ENCODE data around the gene MYBBP1A. TPM values are rescaled to one million over a fixed set of nuclear protein-coding genes. Genes with fewer than 3 reads are reported as not detected.

The MYBBP1A gene
- polyA plus RNA-seq, 1 donor, result 36.9 TPM

DNA sequence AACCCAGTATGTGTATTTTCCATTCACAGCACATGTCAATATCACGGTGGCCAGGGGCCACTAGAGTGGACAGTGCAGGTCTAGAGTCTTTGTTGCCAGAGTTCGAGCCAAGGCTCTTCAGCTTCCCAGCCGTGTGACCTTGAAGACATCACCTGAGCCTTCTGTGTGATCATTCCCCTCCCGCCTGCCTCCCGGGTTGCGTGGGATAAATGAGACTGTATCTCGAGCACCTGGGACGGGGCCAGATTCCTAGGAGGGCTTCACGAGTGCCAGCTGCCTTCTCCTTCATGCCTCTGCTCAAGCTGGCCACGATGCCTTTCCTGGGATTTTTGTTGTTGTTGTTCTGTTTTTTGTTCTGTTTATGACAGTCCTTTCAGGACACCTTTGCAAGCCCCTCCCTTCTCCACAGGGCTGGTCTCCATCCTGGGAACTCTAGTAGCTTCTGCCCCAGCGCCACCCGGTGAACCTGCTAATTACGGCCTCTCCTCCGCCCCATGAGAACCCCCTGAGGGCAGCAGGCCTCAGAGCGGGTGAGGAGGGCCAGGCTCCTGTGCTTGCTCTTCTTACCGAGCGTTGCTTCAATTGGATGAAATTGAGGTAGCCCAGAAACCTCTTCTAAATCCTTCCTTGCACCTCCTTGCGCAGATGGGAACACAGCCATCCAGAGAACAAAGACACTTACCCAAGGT is 52.6 kb downstream of the MYBBP1A start:
- no peak for DNase-seq

DNA sequence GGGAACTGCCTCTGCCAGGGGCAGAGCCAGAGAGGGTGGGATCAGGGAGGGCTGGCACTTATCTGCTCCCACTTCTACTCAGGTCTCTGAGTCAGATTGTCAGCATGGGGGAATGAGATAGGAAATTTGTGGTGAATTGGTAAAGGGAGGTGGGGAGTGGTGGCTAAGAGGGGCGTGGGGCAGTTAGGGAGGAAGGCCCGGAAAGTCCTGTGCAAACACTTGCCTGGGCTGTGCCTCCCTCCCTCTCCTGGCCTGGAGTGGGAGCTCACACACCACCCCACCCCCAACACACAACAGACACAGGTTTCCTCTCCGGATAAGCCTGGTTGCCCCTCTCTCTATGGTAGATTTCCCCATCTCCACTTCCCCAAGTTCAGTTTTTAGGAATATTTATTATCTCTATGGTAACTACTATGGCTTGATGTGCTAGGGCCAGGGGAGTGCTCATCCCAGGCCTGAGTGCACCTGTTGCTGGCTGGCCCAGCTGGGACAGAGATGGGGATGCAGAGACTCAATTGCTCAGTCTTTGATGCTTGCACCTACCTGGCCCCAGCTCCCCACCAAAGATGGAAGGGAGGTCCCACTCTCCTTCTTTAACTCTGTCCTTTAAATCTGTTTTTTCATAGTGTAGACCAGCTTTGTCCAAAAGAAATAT is 53.8 kb downstream of the MYBBP1A start:
- DNase-seq, result no peak

DNA sequence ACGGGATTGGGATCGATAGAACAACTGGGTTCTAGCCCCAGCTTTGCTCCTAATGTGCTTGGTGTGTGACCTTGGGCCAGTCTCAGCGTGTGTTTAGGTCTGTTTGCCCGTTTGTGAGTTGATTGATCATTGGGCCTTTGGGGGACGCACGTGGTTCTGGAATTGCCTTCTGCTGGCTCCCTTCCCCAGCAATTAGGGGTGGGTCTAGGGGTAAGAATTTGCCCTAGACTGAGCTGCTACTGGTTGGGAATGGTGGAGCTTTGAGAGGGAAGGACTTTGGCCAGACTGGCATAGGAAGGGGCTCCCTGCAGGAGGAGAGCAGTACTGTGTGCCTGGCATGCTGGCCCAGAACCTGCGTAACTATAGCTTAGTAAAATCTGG is 55.0 kb downstream of the MYBBP1A start:
- no peak for DNase-seq

DNA sequence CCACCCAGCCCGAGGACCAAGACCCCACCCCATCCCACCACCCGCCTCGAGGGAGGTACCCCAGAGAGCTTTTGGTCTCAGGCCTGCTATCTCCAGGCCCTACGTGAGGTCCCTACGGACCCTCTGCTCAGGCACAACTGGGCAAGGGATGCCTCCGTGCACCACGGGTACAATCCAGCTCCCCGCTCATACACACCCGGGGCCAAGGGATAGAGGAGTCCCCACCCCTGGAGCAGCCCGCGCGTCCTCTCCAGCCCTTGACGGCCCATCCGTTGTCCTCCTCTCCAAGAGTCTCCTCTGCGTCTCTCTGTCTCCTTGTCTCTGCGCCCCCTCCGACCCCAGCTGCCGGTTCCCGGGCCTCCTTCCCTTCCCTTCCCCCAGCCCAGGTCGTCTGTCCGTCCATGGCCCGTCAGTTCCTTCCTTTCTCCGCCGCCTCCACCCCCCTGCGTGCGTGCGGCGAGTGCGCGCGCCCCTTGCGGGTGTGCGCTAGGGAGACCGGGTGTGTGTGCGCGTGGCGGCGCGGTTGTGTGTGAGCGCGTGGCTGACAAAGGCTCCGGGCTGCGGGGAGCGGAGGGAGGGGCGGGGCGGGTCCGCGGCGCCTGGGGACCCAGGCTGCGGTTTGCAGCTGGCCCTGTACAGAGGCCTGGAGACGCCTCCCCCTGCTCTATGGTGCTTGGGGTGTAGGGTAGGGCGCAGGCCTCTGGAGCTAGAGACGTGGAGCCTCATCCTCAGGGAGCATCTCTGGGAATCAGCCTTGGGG is 55.6 kb downstream of the MYBBP1A start:
- DNase-seq, result no peak

DNA sequence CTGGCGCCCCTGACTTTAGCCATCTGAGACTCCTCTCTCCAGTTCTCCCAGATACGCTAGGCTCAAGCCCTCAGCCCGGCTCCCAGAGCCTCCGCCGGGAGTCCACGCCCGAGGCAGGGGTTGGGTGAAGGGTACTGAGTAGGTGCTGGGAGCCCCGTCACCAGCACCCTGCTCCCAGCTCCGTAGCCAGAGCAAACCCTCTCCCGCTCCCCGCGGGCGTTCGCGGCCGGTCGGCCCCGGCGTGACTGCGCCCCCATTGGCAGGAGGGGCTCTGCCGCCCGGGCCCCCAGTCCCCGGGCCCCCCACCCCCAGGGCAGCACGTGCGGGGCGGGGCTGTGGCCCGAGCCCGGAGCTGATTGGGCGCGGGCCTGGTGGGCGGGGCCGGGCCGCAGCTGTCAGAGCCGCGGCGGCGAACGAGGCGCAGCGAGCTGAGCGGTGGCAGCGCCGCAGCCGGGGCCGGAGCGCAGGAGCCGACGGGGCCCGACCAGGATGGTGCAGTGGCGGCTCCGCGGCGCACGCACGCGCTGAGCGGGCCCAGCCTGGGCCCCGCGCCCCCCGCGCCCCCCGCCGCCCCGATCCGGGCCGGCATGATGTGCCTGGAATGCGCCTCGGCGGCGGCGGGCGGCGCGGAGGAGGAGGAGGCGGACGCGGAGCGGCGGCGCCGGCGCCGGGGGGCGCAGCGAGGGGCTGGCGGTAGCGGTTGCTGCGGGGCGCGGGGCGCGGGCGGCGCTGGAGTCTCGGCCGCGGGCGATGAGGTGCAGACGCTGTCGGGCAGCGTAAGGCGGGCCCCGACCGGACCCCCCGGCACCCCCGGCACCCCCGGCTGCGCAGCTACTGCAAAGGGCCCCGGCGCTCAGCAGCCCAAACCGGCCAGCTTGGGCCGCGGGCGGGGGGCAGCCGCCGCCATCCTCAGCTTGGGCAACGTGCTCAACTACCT is 56.5 kb downstream of the MYBBP1A start, which contains the start of gene SPNS2:
Gene SPNS2 (plus strand): TSS at position 421 of the 937 bp plus-strand sequence. CDS start 167 bp downstream, at position 588.
- DNase-seq, result peak; percentile 63

DNA sequence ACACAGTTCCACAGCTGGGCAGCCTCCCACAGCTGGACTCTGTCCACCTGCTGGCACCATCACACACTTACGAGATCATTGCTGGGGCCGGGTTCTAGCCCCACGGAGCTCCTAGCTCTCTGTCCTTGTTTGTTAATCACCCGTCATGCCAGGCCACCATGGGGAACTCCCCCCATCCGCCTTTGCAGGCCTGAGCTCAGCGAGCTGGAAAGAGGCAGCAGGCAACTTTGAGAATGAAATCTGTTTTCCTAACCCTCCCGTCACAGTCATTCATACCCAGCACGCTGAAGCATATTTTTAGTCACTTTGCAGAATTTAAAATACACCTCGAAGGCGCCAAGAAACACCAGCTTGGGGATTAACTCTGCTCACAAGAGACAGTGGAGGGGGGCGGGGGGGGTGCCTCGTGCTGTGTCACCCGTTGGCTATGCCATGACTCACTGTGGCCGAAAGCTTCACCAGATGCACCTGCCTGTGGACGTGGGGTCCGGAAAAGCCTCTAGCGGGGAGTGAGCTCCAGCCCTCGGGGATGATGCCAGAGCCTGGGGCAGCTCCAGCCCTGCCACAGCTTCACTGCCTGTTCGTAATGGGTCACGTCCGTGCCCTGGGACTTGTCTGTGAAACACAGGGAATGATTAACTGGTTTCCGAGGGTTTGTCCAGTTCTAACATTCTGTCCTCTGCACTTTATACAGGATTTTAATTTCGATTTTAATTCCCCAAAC is 57.9 kb downstream of the MYBBP1A start:
- no peak for DNase-seq

DNA sequence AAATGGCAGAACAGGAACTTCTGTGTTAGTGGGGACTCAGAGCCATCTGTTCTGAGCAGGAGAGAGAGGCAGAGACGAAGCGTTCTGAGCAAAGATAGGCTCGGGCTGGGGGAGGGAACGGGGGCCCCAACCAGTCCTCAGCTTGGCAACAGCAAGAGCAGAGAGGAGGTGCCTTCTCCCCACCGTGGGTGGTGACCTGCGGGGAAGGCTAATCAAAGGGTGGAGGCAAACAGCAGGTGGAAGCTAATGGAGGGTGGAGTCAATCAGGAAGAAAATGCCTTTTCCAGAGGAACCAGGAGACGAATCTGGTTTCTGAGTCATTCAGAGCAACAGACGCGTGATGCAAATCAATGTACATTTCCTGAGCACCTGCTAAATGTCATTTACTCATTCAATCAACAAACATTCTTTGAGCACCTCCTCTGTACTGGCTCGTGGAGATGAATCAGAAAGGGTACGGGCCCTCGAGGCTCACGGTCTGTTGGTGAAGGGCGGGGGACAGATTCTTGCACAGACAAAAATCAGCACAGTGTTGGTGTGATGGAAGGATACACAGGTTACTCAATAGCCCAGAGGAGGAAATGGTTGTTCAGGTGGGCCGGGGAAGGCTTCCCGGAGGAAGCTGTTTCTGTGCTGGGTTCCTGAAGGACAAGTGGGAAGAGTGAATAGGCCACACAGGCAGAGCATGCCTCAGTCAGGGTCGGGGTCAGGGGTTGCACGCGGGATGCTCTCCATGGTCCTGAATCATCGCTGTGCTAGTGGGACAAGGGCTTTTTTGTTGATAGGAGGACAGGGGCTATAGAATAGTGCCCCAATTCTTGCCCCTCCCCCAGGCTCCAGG is 62.2 kb downstream of the MYBBP1A start:
- no peak for DNase-seq

DNA sequence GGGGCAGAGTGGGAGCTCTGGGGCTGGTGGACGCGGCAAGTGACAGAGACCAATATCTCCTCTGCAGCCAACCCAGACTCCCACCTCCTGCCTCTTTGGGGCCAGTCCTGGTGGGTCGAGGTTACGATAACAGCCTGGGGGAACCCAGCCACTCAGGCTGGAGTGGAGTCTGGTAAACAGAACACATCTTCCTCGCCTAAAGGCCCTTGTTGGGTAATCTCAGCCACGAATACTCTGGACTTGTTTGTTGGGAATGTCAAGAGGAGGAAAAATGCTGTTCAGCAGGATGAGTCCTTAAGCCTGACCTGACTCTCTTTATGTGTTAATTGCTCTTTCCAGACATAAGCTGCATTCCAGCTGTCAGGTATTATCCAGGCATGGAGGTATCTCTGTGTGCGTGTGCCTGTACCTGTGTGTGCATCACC is 64.5 kb downstream of the MYBBP1A start:
- no peak for DNase-seq

DNA sequence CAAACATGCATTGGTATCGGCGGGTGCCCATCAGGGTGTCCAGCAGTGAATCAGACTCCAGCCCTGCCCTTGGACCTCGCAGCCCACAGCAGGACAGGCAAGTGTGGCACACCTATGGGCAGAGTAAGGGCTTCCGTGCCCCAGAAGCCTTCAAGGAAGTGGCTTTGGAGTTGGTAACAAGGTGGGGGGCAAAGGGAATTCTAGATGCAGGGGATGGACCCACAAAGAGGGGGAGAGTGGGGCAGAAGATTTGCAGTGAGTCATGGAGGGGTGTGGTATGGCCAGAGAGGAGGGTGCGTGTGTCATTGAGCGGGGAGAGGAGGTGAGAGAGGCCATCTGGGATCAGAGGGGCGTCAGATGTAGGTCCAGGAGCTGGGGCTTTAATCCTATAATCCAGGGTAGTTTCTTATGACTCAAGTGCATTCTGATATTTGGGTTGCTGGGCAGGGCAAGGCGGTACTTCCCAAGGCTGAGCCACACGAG is 65.0 kb downstream of the MYBBP1A start:
- no peak for DNase-seq

DNA sequence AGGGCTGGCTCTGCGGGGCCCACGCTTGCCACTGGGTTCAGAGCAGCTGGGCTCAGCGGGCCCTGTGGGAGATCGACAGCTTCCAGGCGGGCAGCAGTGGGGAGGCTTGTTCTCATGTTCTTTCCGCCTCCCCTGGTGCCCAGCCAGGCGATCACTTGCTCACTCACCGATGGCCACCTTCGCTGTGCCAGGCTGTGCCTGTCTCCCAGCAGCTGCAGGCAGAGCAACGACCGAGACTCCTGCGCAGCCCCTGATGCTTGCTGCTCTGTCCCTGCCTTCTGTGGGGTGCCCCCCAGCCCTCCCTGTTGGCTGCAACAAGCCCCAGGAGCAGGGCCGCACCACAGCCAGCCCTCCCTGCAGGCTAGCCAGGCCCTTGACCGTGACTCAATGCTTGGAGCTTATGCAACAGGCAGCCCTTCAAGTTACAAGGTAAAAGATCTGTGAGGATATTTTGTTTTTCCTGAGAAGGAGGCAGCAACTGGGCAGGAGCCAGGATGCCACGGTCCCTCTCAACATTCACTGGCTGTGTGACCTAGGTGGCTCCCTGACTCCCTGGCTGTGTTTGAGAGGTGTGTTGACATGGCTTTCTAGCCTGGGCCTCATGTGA is 66.1 kb downstream of the MYBBP1A start:
- no peak for DNase-seq

Other genes starting within 250 kb of the MYBBP1A start
- 75.6 TPM for gene UBE2G1, start 188.7 kb downstream of the MYBBP1A start, polyA plus RNA-seq (ENCODE audit: insufficient read length)
- gene SPNS3, start 121.4 kb downstream of the MYBBP1A start, polyA plus RNA-seq (ENCODE audit: insufficient read length), result 0.86 TPM
- 7.9 TPM for gene SPNS2, start 56.5 kb downstream of the MYBBP1A start, polyA plus RNA-seq (ENCODE audit: insufficient read length)
- 0.15 TPM for gene GGT6, start 5.2 kb upstream of the MYBBP1A start, polyA plus RNA-seq (ENCODE audit: insufficient read length)
- 139 TPM for gene SMTNL2, start 29.1 kb upstream of the MYBBP1A start, polyA plus RNA-seq (ENCODE audit: insufficient read length)
- gene ALOX15, start 86.3 kb upstream of the MYBBP1A start, polyA plus RNA-seq (ENCODE audit: insufficient read length), result 0.14 TPM
- gene PELP1, start 148.8 kb upstream of the MYBBP1A start, polyA plus RNA-seq (ENCODE audit: insufficient read length), result 38.1 TPM
- 29.9 TPM for gene ARRB2, start 155.2 kb upstream of the MYBBP1A start, polyA plus RNA-seq (ENCODE audit: insufficient read length)
- gene MED11, start 176.0 kb upstream of the MYBBP1A start, polyA plus RNA-seq (ENCODE audit: insufficient read length), result 19.5 TPM
- 0.97 TPM for gene ZMYND15, start 184.4 kb upstream of the MYBBP1A start, polyA plus RNA-seq (ENCODE audit: insufficient read length)
- gene CXCL16, start 184.5 kb upstream of the MYBBP1A start, polyA plus RNA-seq (ENCODE audit: insufficient read length), result 7.8 TPM
- not detected for gene TM4SF5, start 216.5 kb upstream of the MYBBP1A start, polyA plus RNA-seq (ENCODE audit: insufficient read length)
- gene VMO1, start 231.0 kb upstream of the MYBBP1A start, polyA plus RNA-seq (ENCODE audit: insufficient read length), result 4.7 TPM
- gene GLTPD2, start 233.6 kb upstream of the MYBBP1A start, polyA plus RNA-seq (ENCODE audit: insufficient read length), result 0.98 TPM
- 94.3 TPM for gene PSMB6, start 240.8 kb upstream of the MYBBP1A start, polyA plus RNA-seq (ENCODE audit: insufficient read length)